K562 (cell line): ENCODE measurements around the gene LGALS8. TPM values are rescaled to one million over a fixed set of nuclear protein-coding genes. Genes with fewer than 3 reads are reported as not detected.
A peak's percentile ranks its signal among the peaks of the same experiment; 100 is the strongest.

Experiments
- ATAC-seq: fragments of 200-7000 bp; cut with Tn5 transposase; 3 replicates; pipeline ENCODE4 v1.9.1; 2020; ENCODE audit warnings: moderate library complexity
- BruUV-seq: library from RNA; stranded (reverse); fragments of 400-500 nt; replicated peaks from 2 replicates; lab custom pipeline; 2021; lab: Mats Ljungman, UMichigan
- CTCF ChIA-PET: fragments of 300-600 bp; formaldehyde crosslinking; extraction: SDS; loops from one replicate; lab custom pipeline; 2021; ENCODE audit warnings: low intra/inter-chr PET ratio; lab: Yijun Ruan, JAX
- POLR2A ChIA-PET: fragments of 300-600, 350-650 bp; sonication (Branson Sonifier 250); formaldehyde crosslinking; extraction: SDS; loops from one replicate; lab custom pipeline; 2021; ENCODE audit warnings: antibody characterized with exemption, inconsistent platforms; lab: Yijun Ruan, JAX
- DNase-seq, 4 experiments: peaks; one replicate each; pipeline versions ENCODE4 v3.0.0 to v3.0.0-alpha.2; 2011 to 2018; ENCODE audit warnings: low spot score in 3 of 4, mixed read lengths in 3 of 4; ENCODE audit errors: extremely low read depth in 1 of 4
- FAIRE-seq: peaks from 2 replicates; lab custom pipeline; 2011; peaks lifted over from hg19 to GRCh38; lab: Jason Lieb, UNC
- H2AFZ ChIP-seq: 2 replicates; pipeline ENCODE4 v1.6.0; 2011; ENCODE audit warnings: low read depth, low read length, control low read depth, inconsistent platforms
- H3K27ac ChIP-seq: fragments of 200-600 bp; 3 replicates; pipeline ENCODE4 v1.8.0; 2011; ENCODE audit warnings: low read depth, mild to moderate bottlenecking, control low read depth, inconsistent platforms, low read length, moderate library complexity, mixed read lengths; ENCODE audit errors: extremely low read depth
- H3K27me3 ChIP-seq, 2 experiments: fragments of 300-600 bp in 1 of 2; 2 replicates in 1 of 2; 3 replicates in 1 of 2; pipeline versions ENCODE4 v1.6.0 to v1.8.0; 2011; ENCODE audit warnings: inconsistent platforms in 2 of 2, low read length in 2 of 2, mild to moderate bottlenecking in 1 of 2, mixed read lengths in 1 of 2, moderate library complexity in 1 of 2; ENCODE audit not compliant: control insufficient read depth in 2 of 2, insufficient read depth in 2 of 2
- H3K36me3 ChIP-seq: fragments of 300-600 bp; 3 replicates; pipeline ENCODE4 v1.8.0; 2011; ENCODE audit warnings: mild to moderate bottlenecking, low read length, inconsistent platforms; ENCODE audit not compliant: control insufficient read depth, insufficient read depth
- H3K4me1 ChIP-seq, 2 experiments: fragments of 200-600 bp in 1 of 2; replicated peaks in 1 of 2; 2 replicates in 1 of 2; 3 replicates in 1 of 2; pipeline versions ENCODE4 v1.5.1 to v1.8.0; 2011; ENCODE audit warnings: inconsistent platforms in 2 of 2, low read length in 2 of 2, mild to moderate bottlenecking in 1 of 2, mixed read lengths in 1 of 2, moderate library complexity in 1 of 2; ENCODE audit not compliant: control insufficient read depth in 2 of 2, insufficient read depth in 2 of 2
- H3K4me2 ChIP-seq: 2 replicates; pipeline ENCODE4 v1.6.1; 2011; ENCODE audit warnings: low read length, control low read depth, inconsistent platforms, mixed read lengths; ENCODE audit not compliant: insufficient read depth
- H3K4me3 ChIP-seq: fragments of 200-600 bp; sonication (generic), shearing (Covaris generic); 2 replicates; pipeline ENCODE4 v1.5.1; 2016; ENCODE audit warnings: control low read depth, inconsistent platforms
- H3K79me2 ChIP-seq: fragments of 200-600 bp; 3 replicates; pipeline ENCODE4 v1.8.0; 2011; ENCODE audit warnings: low read length, inconsistent platforms; ENCODE audit not compliant: control insufficient read depth, insufficient read depth
- H3K9ac ChIP-seq, 2 experiments: 2 replicates each; pipeline versions ENCODE4 v1.6.0 to v1.6.1; 2011; ENCODE audit warnings: low read depth in 2 of 2, low read length in 2 of 2, control low read depth in 1 of 2, inconsistent platforms in 1 of 2, mild to moderate bottlenecking in 1 of 2, mixed read lengths in 1 of 2; ENCODE audit not compliant: insufficient read depth in 1 of 2
- H3K9me1 ChIP-seq: one replicate; pipeline ENCODE4 v1.6.0; 2011; ENCODE audit warnings: inconsistent platforms, mild to moderate bottlenecking, low read length, moderate library complexity; ENCODE audit not compliant: control insufficient read depth, insufficient read depth
- H3K9me3 ChIP-seq: replicated peaks from 2 replicates; pipeline ENCODE4 v1.5.1; 2011; ENCODE audit warnings: low read depth, low read length, inconsistent platforms; ENCODE audit not compliant: control insufficient read depth, insufficient read depth
- H4K20me1 ChIP-seq: replicated peaks from 2 replicates; pipeline ENCODE4 v1.6.1; 2011; ENCODE audit warnings: low read length, inconsistent platforms, mixed read lengths; ENCODE audit not compliant: control insufficient read depth, insufficient read depth
- MEIS2 ChIP-seq: fragments of 450-650 bp; IDR thresholded peaks from 2 replicates; pipeline ENCODE4 v1.6.1; 2014; ENCODE audit warnings: mild to moderate bottlenecking; ENCODE audit not compliant: partially characterized antibody
- POLR2A ChIP-seq: fragments of 450-650 bp; conservative IDR thresholded peaks from 2 replicates; pipeline ENCODE4 v1.6.1; 2016
- POLR2AphosphoS5 ChIP-seq: IDR thresholded peaks from 2 replicates; pipeline ENCODE4 v1.6.1; 2011; ENCODE audit warnings: mild to moderate bottlenecking, low read depth, low read length, moderate library complexity; ENCODE audit not compliant: control insufficient read depth, insufficient read depth
- POLR2G ChIP-seq: fragments of 200-400 bp; formaldehyde crosslinking; IDR thresholded peaks from 2 replicates; pipeline ENCODE4 v1.6.1; 2017; ENCODE audit warnings: low read depth, mild to moderate bottlenecking, antibody characterized with exemption, low read length, moderate library complexity
- WGBS: fragments of 100-300 bp; shearing (Covaris generic); methylation state at CpG from one replicate; pipeline ENCODE4 v1.1.6; 2016; ENCODE audit warnings: low coverage, mixed read lengths; ENCODE audit not compliant: insufficient coverage; ENCODE audit errors: missing lambda C conversion rate; 5-methylcytosine and 5-hydroxymethylcytosine counted together
- in situ Hi-C: fragments of 300-500 bp; cut with MboI; formaldehyde crosslinking; loops from 4 replicates; pipeline ENCODE4 v1.15.0; 2018; ENCODE audit warnings: inconsistent platforms, mixed read lengths
- intact Hi-C: fragments of 100-400 bp; cut with micrococcal nuclease; formaldehyde crosslinking; loops from 2 replicates; pipeline ENCODE4 v1.14.2; 2022
- polyA plus RNA-seq, 8 experiments: library from polyadenylated mRNA; depleted of rRNA in 4 of 8; stranded (reverse) in 5 of 8; unstranded in 3 of 8; fragments of >200 nt; fragmentation: Nextera tagmentation in 2 of 8; fragmentation: Illumina TruSeq in 1 of 8; extraction: Ambion mirVana in 2 of 8; extraction: Trizol in 1 of 8; gene quantifications; 2 replicates each; pipeline versions ENCODE4 v1.2.1 to v1.2.3, GENCODE V29; 2011 to 2014; ENCODE audit warnings: inconsistent platforms in 1 of 8, missing spikeins in 1 of 8
- total RNA-seq, 7 experiments: library from RNA; depleted of rRNA in 6 of 7; stranded (reverse); fragments of >200 nt in 6 of 7; fragmentation: Illumina TruSeq in 2 of 7; extraction: Trizol in 2 of 7; gene quantifications; 2 replicates each; pipeline versions ENCODE4 v1.2.1 to v1.2.3, GENCODE V29; 2011 to 2021; ENCODE audit warnings: low replicate concordance in 1 of 7
- TF ChIP-seq, protein P1 (sequence below): fragments of 450-650 bp; formaldehyde crosslinking; IDR thresholded peaks from 2 replicates; pipeline ENCODE4 v1.4.0; 2022; ENCODE audit warnings: mild to moderate bottlenecking, moderate library complexity

The LGALS8 gene
- total and polyA plus RNA-seq, 9 of the 15 experiments (the other 6 are each of a cell fraction or from before 2014, with no cell fraction given) = 57.4 to 87.7 (median 70.3) TPM

- Histone ChIP-seq H3K4me1 (no peaks in the 10 kb centered on the region), H3K9me3 (no peaks in the 10 kb centered on the region), H4K20me1 (no peaks in the 10 kb centered on the region), H3K27me3 (no peaks in the 10 kb centered on the region), H3K79me2 (no peaks in the 10 kb centered on the region), H3K4me3 (no peak overlapping the region), H3K9me1 (no peaks in the 10 kb centered on the region), H3K9ac (no peak overlapping the region), H3K27ac (no peak overlapping the region), H2AFZ (no peak overlapping the region), H3K36me3 (peaks cover 99% of the 10 kb centered on the region), H3K4me2 (no peak overlapping the region)
- no peak for DNase-seq
- TF ChIP-seq, protein P1, sequence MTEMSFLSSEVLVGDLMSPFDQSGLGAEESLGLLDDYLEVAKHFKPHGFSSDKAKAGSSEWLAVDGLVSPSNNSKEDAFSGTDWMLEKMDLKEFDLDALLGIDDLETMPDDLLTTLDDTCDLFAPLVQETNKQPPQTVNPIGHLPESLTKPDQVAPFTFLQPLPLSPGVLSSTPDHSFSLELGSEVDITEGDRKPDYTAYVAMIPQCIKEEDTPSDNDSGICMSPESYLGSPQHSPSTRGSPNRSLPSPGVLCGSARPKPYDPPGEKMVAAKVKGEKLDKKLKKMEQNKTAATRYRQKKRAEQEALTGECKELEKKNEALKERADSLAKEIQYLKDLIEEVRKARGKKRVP = no peak
- TF ChIP-seq POLR2A (peak; percentile 55; the same call in 1 of the 2 replicates), POLR2AphosphoS5 (0 out of 2 replicates have a peak, but pooled peaks have one; percentile 23), POLR2G (0 out of 2 replicates have a peak, but pooled peaks have one; percentile 11), MEIS2 (no peak)
- peak; percentile 35 for FAIRE-seq
- ATAC-seq = no peak
- ChIA-PET POLR2A (interaction anchor here (0.8 kb wide), 1 partner anchor 23 kb away, joined by 3 read pairs; no protein-coding TSS in a partner anchor), CTCF (no interaction called here)
- intact Hi-C loops (no loop called here), in situ Hi-C loops (no loop called here)
- TSS peak; percentile 5 for BruUV-seq
- 58% methylated on average over 3 of the region's 3 CpGs for WGBS
Measured at GRCh38 chr1:236545621-236546169, 21.9 kb downstream of the LGALS8 start.
